Sigmoid colon (tissue), 7 donors: ENCODE results near the gene MYBBP1A. TPM values are rescaled to one million over a fixed set of nuclear protein-coding genes. Genes with fewer than 3 reads are reported as not detected.

Experiments used
- DNase-seq: peaks from one replicate; pipeline ENCODE4 v3.0.0-alpha.2; 2019
- H3K27ac ChIP-seq, 4 donors: fragments of 200-600 bp; sonication (generic); one replicate each; pipeline ENCODE4 v1.5.1; 2016 to 2019; ENCODE audit warnings: mild to moderate bottlenecking in 1 of 4
- H3K27me3 ChIP-seq, 3 donors: fragments of 200-600 bp; sonication (generic); one replicate each; pipeline ENCODE4 v1.5.1; 2019; ENCODE audit warnings: mild to moderate bottlenecking in 1 of 3
- H3K36me3 ChIP-seq, 4 donors: fragments of 200-600 bp; sonication (generic); one replicate each; pipeline ENCODE4 v1.5.1; 2016 to 2019
- H3K4me1 ChIP-seq, 4 donors: fragments of 200-600 bp; sonication (generic); one replicate each; pipeline ENCODE4 v1.5.1; 2017 to 2019
- H3K4me3 ChIP-seq, 4 donors: fragments of 200-600 bp; sonication (generic); one replicate each; pipeline ENCODE4 v1.5.1; 2017 to 2019; ENCODE audit warnings: mild to moderate bottlenecking in 2 of 4, moderate library complexity in 1 of 4
- H3K9me3 ChIP-seq, 4 donors: fragments of 200-600 bp in 3 of 4; sonication (generic) in 3 of 4; one replicate each; pipeline versions ENCODE4 v1.5.1 to v1.6.1; 2013 to 2019
- EP300 ChIP-seq, 4 donors: sonication (generic); formaldehyde crosslinking; IDR thresholded peaks; one replicate each; pipeline ENCODE4 v1.6.1; 2017; ENCODE audit warnings: antibody characterized with exemption in 4 of 4
- POLR2A ChIP-seq, 2 donors: fragments of 450-650 bp; IDR thresholded peaks; one replicate each; pipeline ENCODE4 v1.6.1; 2016; ENCODE audit warnings: antibody characterized with exemption in 2 of 2, mild to moderate bottlenecking in 2 of 2, moderate library complexity in 2 of 2
- POLR2AphosphoS5 ChIP-seq, 4 donors: sonication (generic); formaldehyde crosslinking; IDR thresholded peaks; one replicate each; pipeline ENCODE4 v1.6.1; 2017; ENCODE audit warnings: antibody characterized with exemption in 4 of 4
- WGBS, 2 donors: extraction: QIAGEN DNeasy Blood & Tissue Kit; methylation state at CpG; one replicate each; pipeline ENCODE4 v1.1.7; 2013; 5-methylcytosine and 5-hydroxymethylcytosine counted together
- intact Hi-C: fragments of 100-400 bp; cut with DNase I; formaldehyde crosslinking; loops from one replicate; pipeline ENCODE4 v1.15.1; 2023
- polyA plus RNA-seq, 3 donors: library from polyadenylated mRNA; stranded (reverse); fragments of 200-250 nt; gene quantifications; one replicate each; pipeline ENCODE4 v1.2.3, GENCODE V29; 2013
- total RNA-seq, 4 donors: library from RNA; depleted of rRNA; stranded (reverse); fragments of >200 nt; gene quantifications; one replicate each; pipeline ENCODE4 v1.1.0, GENCODE V29; 2016
- TF ChIP-seq, protein P1 (sequence below), 4 experiments: fragments of 450-650 bp in 3 of 4; fragments of 200-600 bp in 1 of 4; IDR thresholded peaks; one replicate each; pipeline ENCODE4 v1.5.1; 2016 to 2019; ENCODE audit warnings: antibody characterized with exemption in 4 of 4, mild to moderate bottlenecking in 3 of 4, moderate library complexity in 2 of 4
- donor health status: healthy with polysubstance abuse.
- donor health status: Bipolar disorder and iron deficiency.
- donor health status: healthy.

The MYBBP1A gene
- total and polyA plus RNA-seq, 7 donors, result 6.6 to 44.5 (median 25.8) TPM

- DNase-seq, result peak; percentile 62
- TF ChIP-seq, protein P1, sequence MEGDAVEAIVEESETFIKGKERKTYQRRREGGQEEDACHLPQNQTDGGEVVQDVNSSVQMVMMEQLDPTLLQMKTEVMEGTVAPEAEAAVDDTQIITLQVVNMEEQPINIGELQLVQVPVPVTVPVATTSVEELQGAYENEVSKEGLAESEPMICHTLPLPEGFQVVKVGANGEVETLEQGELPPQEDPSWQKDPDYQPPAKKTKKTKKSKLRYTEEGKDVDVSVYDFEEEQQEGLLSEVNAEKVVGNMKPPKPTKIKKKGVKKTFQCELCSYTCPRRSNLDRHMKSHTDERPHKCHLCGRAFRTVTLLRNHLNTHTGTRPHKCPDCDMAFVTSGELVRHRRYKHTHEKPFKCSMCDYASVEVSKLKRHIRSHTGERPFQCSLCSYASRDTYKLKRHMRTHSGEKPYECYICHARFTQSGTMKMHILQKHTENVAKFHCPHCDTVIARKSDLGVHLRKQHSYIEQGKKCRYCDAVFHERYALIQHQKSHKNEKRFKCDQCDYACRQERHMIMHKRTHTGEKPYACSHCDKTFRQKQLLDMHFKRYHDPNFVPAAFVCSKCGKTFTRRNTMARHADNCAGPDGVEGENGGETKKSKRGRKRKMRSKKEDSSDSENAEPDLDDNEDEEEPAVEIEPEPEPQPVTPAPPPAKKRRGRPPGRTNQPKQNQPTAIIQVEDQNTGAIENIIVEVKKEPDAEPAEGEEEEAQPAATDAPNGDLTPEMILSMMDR (IDR thresholded peaks at IDR 0.05), result no peak
- peak in 1 of 4 donors; percentile 11 for TF ChIP-seq POLR2AphosphoS5 (IDR thresholded peaks at IDR 0.05)
- no peak for TF ChIP-seq POLR2A (IDR thresholded peaks at IDR 0.05)
- peak in 1 of 4 donors; percentile 10 for TF ChIP-seq EP300 (IDR thresholded peaks at IDR 0.05)
- H3K4me3 ChIP-seq, result no peak overlapping the region
- no peaks in the 10 kb centered on the region for H3K9me3 ChIP-seq
- peaks cover 0 to 17% (median 15%) of the 10 kb centered on the region in 4 donors for H3K4me1 ChIP-seq
- H3K27ac ChIP-seq, result peak overlapping the region in 1 of 4 donors; percentile 38
- intact Hi-C loops, result no loop called here
- WGBS, 2 donors, result 74 to 87% methylated on average over 11 of the region's 11 CpGs
- no peaks in the 10 kb centered on the region for H3K36me3 ChIP-seq
- peaks cover 17 to 25% (median 19%) of the 10 kb centered on the region in 3 donors for H3K27me3 ChIP-seq
Observed at GRCh38 chr17:4588391-4588790, 33.2 kb upstream of the MYBBP1A start.

DNA sequence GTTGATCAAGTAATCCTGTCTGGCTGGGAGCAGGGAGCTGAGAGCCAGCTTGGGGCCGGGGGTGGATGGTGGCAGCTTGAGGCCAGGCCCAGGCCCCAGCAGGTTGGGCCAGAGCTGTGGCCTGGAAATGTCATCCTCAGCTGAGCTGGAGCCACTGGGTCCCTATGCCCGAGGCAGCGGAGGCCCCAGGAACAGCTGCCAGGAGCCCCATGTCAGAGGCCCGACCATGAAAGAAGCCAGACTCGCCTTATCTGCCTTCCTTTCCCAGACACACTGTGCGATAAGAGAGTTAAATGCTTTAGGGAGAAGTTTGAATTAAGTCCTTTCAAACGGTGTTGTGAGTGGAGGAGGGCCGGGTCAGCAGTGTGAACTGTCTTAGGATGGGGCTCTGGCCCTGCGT lies 32.6 kb upstream of the MYBBP1A start:
- no peak for DNase-seq
- peak overlapping the region in 2 of 4 donors; percentile 6 to 38 for H3K27ac ChIP-seq
- H3K36me3 ChIP-seq, result no peaks in the 10 kb centered on the region
- no peak overlapping the region for H3K4me3 ChIP-seq
- TF ChIP-seq, protein P1 (IDR thresholded peaks at IDR 0.05), result no peak
- TF ChIP-seq EP300 (IDR thresholded peaks at IDR 0.05) (no peak), POLR2AphosphoS5 (IDR thresholded peaks at IDR 0.05) (no peak), POLR2A (IDR thresholded peaks at IDR 0.05) (no peak)
- intact Hi-C loops, result no loop called here
- H3K27me3 ChIP-seq, result peaks cover 17 to 31% (median 24%) of the 10 kb centered on the region in 3 donors
- WGBS, 2 donors, result 78 to 89% methylated on average over 9 of the region's 9 CpGs
- no peaks in the 10 kb centered on the region for H3K9me3 ChIP-seq
- peaks cover 0 to 17% (median 15%) of the 10 kb centered on the region in 4 donors for H3K4me1 ChIP-seq

DNA sequence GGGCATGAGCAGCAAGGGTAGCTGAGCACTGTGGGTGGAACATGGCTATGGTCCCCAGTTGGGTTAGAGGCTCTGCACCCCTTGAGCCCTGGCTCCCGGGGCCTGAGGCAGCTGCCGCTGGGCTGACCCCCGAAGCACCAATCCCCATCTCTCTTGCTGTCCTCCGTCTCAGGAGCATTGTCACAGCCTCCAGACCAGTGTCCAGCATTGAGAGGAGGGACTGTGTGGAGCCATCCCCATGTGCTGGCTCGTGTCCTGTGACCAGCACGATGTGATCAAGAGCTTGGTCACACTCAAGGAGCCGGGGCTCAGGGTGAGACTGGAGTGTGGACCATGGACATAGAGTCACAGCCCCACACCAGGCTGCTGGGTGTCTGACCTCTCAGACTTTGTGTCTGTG lies 32.0 kb upstream of the MYBBP1A start:
- WGBS, 2 donors, result 88 to 93% methylated on average over 7 of the region's 7 CpGs
- H3K4me1 ChIP-seq, result peaks cover 0 to 17% (median 15%) of the 10 kb centered on the region in 4 donors
- no peaks in the 10 kb centered on the region for H3K36me3 ChIP-seq
- no peaks in the 10 kb centered on the region for H3K9me3 ChIP-seq
- TF ChIP-seq POLR2AphosphoS5 (IDR thresholded peaks at IDR 0.05) (no peak), POLR2A (IDR thresholded peaks at IDR 0.05) (no peak), EP300 (IDR thresholded peaks at IDR 0.05) (no peak)
- TF ChIP-seq, protein P1 (IDR thresholded peaks at IDR 0.05), result no peak
- intact Hi-C loops, result no loop called here
- DNase-seq, result no peak
- H3K4me3 ChIP-seq, result no peak overlapping the region
- H3K27ac ChIP-seq, result peak overlapping the region in 1 of 4 donors; percentile 38
- H3K27me3 ChIP-seq, result peaks cover 17 to 37% (median 30%) of the 10 kb centered on the region in 3 donors

- no peaks in the 10 kb centered on the region for H3K9me3 ChIP-seq
- H3K36me3 ChIP-seq, result no peaks in the 10 kb centered on the region
- DNase-seq, result peak; percentile 58
- H3K27me3 ChIP-seq, result peaks cover 17 to 45% (median 37%) of the 10 kb centered on the region in 3 donors
- 82 to 90% methylated on average over 9 of the region's 9 CpGs for WGBS, 2 donors
- intact Hi-C loops, result no loop called here
- peak overlapping the region in 1 of 4 donors; percentile 73 for H3K27ac ChIP-seq
- H3K4me1 ChIP-seq, result peaks cover 0 to 17% (median 15%) of the 10 kb centered on the region in 4 donors
- TF ChIP-seq POLR2AphosphoS5 (IDR thresholded peaks at IDR 0.05), result no peak
- TF ChIP-seq, protein P1 (IDR thresholded peaks at IDR 0.05), result no peak
- TF ChIP-seq EP300 (IDR thresholded peaks at IDR 0.05), result no peak
- no peak for TF ChIP-seq POLR2A (IDR thresholded peaks at IDR 0.05)
- no peak overlapping the region for H3K4me3 ChIP-seq
Observed at GRCh38 chr17:4586043-4586442, 30.9 kb upstream of the MYBBP1A start.

- peaks cover 17 to 45% (median 37%) of the 10 kb centered on the region in 3 donors for H3K27me3 ChIP-seq
Observed at GRCh38 chr17:4585638-4585994, 30.4 kb upstream of the MYBBP1A start.

More at GRCh38 chr17:4585638-4585994, 30.4 kb upstream of the MYBBP1A start:
- Histone ChIP-seq H3K36me3 (no peaks in the 10 kb centered on the region), H3K27ac (peak overlapping the region in 1 of 4 donors; percentile 73), H3K4me3 (peak overlapping the region in 1 of 4 donors; percentile 50), H3K9me3 (no peaks in the 10 kb centered on the region), H3K4me1 (peaks cover 0 to 17% (median 15%) of the 10 kb centered on the region in 4 donors)
- TF ChIP-seq EP300 (IDR thresholded peaks at IDR 0.05) (no peak), POLR2A (IDR thresholded peaks at IDR 0.05) (no peak), POLR2AphosphoS5 (IDR thresholded peaks at IDR 0.05) (no peak)
- TF ChIP-seq, protein P1 (IDR thresholded peaks at IDR 0.05), result no peak
- intact Hi-C loops, result no loop called here
- WGBS, 2 donors, result 36 to 70% methylated on average over 7 of the region's 7 CpGs
- DNase-seq, result no peak
